H1 (cell line): Measurements from ENCODE around the gene CYBB. TPM values are rescaled to one million over a fixed set of nuclear protein-coding genes. Genes with fewer than 3 reads are reported as not detected.

Source experiments
- CTBP2 ChIP-seq: IDR thresholded peaks from 2 replicates; pipeline ENCODE4 v1.7.0; 2011; ENCODE audit warnings: borderline replicate concordance, mild to moderate bottlenecking, moderate library complexity, mixed read lengths, low read length; ENCODE audit not compliant: insufficient read depth, insufficient read length
- KDM4A ChIP-seq: IDR thresholded peaks from one replicate; pipeline ENCODE4 v1.7.1; 2012; ENCODE audit warnings: low read depth, mild to moderate bottlenecking, moderate library complexity, low read length, inconsistent platforms; ENCODE audit not compliant: severe bottlenecking
- RAD21 ChIP-seq, 2 experiments: IDR thresholded peaks in 1 of 2; conservative IDR thresholded peaks in 1 of 2; 2 replicates each; pipeline ENCODE4 v1.6.1; 2011; ENCODE audit warnings: low read depth in 2 of 2, low read length in 2 of 2, improper control_type of control experiment in 1 of 2, inconsistent platforms in 1 of 2, mild to moderate bottlenecking in 1 of 2, moderate library complexity in 1 of 2
- SIX5 ChIP-seq: IDR thresholded peaks from 2 replicates; pipeline ENCODE4 v1.6.1; 2011; ENCODE audit warnings: mild to moderate bottlenecking, low read depth, low read length
- polyA plus RNA-seq, 7 experiments: library from polyadenylated mRNA; depleted of rRNA in 3 of 7; stranded (reverse) in 5 of 7; unstranded in 2 of 7; fragments of >200 nt in 5 of 7; fragments of 200-250 nt in 2 of 7; gene quantifications; 1 replicate in 5 of 7; 2 replicates in 1 of 7; 4 replicates in 1 of 7; pipeline versions ENCODE4 v1.2.1 to v1.2.3, GENCODE V29; 2011 to 2013; ENCODE audit warnings: missing spikeins in 2 of 7, mixed read lengths in 2 of 7
- total RNA-seq: library from RNA; stranded (reverse); fragmentation: NEBNext Ultra II Directional; extraction: Animal tissue kit (Norgen Biotek cat#: 25700); gene quantifications from 2 replicates; pipeline ENCODE4 v1.2.1, GENCODE V29; 2021

The CYBB gene
- total and polyA plus RNA-seq, 2 of the 8 experiments (the other 6 are each of a cell fraction or from before 2014, with no cell fraction given): 0.03 to 0.09 TPM

- TF ChIP-seq RAD21 (IDR thresholded peaks at IDR 0.05 in 1 of 2, conservative IDR thresholded peaks at IDR 0.05 in 1 of 2; ENCODE audit: low read depth in 2 of 2, low read length in 2 of 2) (no peak), KDM4A (no peak), CTBP2 (no peak), SIX5 (no peak)
Measured at GRCh38 chrX:37844622-37845021, 64.8 kb downstream of the CYBB start (continued).
